RCC 7860 (cell line): Measurements from ENCODE around the gene RGS6.
A peak's percentile ranks its signal among the peaks of the same experiment; 100 is the strongest.
"Not testable (repeated sequence)": the region's sequence is repeated elsewhere in the genome, so short reads cannot be mapped to it uniquely, and the experiment has no call there.

ENCODE experiments used
- DNase-seq: peaks from one replicate; pipeline ENCODE4 v3.0.0-alpha.2; 2015; ENCODE audit warnings: low spot score
- FAIRE-seq: peaks from 2 replicates; lab custom pipeline; 2012; peaks lifted over from hg19 to GRCh38; lab: Jason Lieb, UNC

The RGS6 gene

DNA sequence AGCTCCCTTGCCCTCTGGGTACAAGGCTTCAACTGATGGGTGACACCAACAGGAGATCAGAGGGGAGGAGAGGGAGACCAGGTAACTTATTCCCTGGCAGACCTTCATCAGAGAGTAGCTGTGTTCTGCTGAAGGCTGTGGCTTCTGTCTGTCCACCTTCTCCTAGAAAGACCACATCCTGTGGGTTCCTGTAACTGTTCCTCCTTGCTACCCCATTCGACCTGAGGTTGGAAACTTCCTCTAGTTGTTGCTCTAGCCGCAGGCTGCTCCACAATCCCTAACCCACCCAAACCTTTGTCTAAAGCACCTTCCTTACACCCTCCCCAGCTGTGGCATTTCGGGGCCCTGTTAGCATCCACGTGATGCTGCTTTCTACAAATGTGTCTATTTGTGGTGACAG is 507.5 kb downstream of the RGS6 start:
- FAIRE-seq, result no peak

GRCh38 chr14:72443256-72443655 is 511.0 kb downstream of the RGS6 start:
- DNase-seq (no peak), FAIRE-seq (no peak)

More for the DNA sequence above, 507.5 kb downstream of the RGS6 start:
- no peak for DNase-seq

DNA sequence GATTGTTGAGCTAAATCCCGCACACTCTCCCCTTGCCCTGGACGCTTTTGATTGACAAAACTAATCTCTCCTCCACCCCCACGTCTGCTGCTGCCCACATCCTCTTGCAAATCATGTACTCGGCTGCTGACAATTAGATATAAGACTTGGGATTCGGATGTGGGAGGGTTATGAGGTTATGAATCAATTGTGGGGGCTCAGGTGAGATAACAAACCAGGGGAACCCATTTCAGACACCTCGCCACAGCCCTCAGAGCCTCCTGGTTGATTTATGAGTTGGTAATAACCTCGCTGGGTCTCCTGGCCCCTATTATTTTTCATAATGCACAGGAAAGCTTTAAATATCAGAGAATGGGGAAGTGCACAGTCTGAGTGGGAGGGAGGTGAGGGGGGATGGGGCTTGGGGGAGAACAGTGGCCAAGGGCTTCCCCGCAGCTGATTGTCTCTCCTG is 511.8 kb downstream of the RGS6 start:
- DNase-seq (no peak), FAIRE-seq (no peak)

DNA sequence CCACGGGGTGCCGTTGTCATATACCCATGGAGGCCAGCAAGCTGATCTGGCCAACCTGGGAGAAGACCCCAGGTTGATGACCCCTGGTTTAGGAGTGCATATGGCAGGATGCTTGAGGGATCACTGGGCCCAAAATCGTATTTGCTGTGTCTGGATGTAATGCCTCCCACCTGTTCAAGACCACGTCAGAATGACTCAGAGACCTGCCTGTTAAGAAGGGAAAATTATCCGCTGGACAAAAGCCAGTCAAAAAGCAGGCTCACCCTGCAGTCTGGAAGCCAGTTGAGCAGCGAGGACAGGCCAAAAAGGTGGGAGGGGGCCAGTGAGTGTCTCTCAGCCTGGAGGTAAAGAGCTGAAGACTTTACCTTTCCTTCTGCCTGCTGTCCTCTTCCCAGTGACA is 512.5 kb downstream of the RGS6 start:
- no peak for FAIRE-seq
- no peak for DNase-seq

DNA sequence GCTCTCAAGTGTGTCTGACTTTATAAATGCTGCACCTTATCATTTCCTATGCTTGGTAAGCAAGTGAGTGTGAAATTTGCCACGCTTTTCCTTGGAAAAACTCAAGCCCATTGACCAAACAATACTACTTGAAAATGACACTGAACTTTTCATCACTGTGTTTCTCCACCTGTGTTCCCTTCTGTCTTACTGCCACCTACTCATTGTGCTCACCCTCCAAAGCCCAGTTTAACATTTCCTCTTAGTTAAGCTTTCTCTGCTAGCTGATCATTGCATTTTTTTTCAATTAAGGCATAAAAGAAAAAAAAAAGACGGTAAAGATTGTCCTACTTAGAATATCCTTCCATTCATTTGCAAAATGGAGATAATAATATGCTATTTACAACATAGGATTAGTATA is 516.0 kb downstream of the RGS6 start:
- DNase-seq (no peak), FAIRE-seq (no peak)

- no peak for FAIRE-seq
Measured at GRCh38 chr14:72450473-72451044, 518.3 kb downstream of the RGS6 start.

DNA sequence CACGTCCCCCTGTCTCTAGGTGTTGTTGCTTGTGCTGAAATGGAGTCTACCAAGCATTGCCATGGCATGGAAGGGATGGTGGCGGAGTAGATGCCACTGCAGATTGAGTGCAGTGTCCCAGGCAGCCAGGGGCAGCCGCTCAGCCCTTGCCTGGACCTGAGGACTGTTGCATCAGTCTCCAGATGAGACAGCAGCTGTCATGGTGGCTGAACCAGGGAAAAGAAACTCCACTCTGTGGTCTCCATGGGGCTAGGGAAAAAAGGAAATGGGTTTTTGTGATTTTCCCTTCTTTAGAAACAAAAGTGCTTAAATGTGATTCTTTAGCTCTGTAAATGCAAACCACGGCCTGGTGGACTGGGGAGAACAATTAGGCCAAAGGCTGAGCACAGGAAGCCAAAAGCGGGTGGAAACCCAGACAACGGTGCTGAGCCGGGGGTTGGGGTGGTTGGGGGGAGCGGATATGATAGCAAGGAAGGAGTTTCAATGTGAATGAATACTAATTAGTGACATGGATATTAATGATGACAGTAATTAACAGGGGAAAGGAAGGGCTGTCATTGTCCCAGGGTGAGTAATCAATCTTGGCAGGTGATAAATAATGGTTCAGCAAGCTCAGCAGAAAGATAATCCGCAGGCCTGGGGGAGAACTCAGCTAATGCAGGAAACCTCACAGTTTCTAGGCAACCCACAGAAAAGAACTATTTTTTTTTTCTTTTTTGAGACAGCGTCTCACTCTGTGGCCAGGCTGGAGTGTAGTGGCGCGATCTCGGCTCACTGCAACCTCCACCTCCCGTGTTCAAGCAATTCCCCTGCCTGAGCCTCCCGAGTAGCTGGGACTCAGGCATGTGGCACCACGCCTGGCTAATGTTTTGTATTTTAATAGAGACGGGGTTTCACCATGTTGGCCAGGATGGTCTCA is 519.1 kb downstream of the RGS6 start:
- FAIRE-seq (no peak), DNase-seq (peak; percentile 13)

More at GRCh38 chr14:72450473-72451044, 518.3 kb downstream of the RGS6 start:
- no peak for DNase-seq

GRCh38 chr14:72452774-72453173 is 520.5 kb downstream of the RGS6 start:
- FAIRE-seq (no peak), DNase-seq (no peak)

GRCh38 chr14:72454388-72455160 is 522.3 kb downstream of the RGS6 start:
- FAIRE-seq (no peak), DNase-seq (no peak)

DNA sequence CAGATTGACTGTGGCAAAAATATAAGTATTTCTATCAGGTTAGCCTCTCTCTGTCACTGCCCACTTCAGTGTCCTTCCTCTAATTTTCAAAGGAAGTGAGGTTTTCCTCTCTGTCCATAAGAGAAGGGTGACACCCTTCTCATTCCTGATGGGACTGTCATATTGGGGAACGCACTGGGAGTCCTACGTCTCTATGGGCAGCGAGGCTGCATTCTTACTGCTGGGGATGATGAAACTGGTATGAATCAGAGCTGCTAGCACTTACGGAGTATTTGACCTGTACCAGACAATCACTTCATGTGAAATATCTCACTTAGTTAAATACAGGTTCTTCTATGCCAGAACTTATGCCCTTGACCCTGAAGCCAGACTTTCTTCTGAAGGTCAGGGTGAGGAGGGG is 525.4 kb downstream of the RGS6 start:
- DNase-seq (peak; percentile 66), FAIRE-seq (no peak)

- no peak for FAIRE-seq
- no peak for DNase-seq
Measured at GRCh38 chr14:72462056-72462455, 529.8 kb downstream of the RGS6 start.

GRCh38 chr14:72463291-72463866 is 531.1 kb downstream of the RGS6 start:
- DNase-seq (peak; percentile 76), FAIRE-seq (peak; percentile 84)

GRCh38 chr14:72464226-72464625 is 532.0 kb downstream of the RGS6 start:
- no peak for FAIRE-seq
- no peak for DNase-seq

- FAIRE-seq, result no peak
Measured at GRCh38 chr14:72466325-72466724, 534.1 kb downstream of the RGS6 start.

DNA sequence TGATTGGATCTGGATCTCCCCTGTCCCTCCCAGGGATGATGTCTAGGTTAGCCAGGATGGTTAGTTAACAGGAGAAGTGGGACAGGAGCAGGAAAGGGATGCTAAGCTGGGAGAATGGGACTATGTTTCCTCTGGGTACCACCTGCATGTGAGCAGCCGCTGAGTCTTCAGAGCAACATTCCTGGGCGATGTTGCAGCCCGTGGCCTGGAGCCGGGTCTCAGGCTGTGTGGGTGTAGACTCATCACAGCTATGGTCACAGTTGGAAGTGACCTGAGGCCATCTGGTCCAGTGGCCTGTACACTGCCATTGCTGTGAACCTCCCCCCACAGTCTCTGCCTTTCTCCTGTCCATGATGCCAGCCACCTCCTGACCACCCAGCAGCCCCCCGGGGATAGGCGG is 539.1 kb downstream of the RGS6 start:
- no peak for DNase-seq
- no peak for FAIRE-seq

More at GRCh38 chr14:72466325-72466724, 534.1 kb downstream of the RGS6 start:
- no peak for DNase-seq

GRCh38 chr14:72472845-72473244 is 540.6 kb downstream of the RGS6 start:
- DNase-seq, result no peak
- no peak for FAIRE-seq

DNA sequence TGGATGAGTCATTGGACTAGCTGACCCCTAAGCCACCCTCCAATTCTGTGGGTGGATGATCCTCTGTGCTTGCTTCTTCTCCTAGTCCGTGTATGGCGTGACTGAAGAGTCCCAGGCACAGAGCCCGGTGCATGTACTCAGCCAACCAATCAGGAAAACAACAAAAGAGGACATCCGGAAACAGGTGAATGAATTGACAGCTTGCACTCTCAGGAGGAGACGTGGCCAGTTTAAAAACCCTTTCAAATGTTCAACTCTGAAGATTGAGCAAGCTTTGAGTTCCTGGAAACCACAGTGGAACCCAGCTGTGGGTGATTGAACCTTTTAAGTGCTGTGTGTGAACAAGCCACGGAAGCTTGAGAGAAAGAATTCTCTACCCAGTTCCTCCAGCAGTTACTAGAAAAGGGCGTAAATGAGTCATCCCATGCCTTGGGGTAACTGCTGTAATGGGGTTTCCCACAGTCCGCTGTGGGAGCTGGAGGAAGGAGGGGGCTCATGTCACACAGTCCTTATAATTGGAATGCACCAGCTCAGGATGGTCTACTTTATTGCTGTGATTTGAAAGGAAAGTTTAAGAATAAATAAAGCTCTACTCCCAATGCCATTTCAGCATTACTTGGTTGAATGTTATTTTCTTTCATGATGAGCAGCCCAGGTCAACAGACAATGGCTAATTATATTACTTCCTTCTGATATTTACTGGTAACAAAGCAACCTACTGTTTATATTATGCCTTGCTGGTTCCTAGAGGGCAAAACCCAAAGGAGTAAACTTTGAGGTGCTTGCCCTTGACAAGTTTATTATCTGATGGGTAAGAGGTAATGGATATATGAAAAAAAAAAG is 544.6 kb downstream of the RGS6 start:
- FAIRE-seq (no peak), DNase-seq (peak; percentile 25)

DNA sequence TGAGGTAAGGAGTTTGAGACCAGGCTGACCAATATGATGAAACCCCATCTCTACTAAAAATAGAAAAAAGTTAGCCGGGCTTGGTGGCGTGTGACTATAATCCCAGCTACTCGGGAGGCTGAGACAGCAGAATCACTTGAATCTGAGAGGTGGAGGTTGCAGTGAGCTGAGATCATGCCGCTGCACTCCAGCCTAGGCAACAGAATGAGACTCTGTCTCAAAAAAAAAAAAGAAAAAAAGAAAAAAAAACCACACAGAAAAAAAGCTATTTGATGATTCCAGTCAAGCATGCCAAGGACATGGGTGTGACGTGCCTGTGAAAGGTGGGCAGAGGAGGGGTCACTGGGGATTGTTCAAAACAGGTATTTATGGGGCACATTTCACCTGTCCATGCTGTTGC is 545.3 kb downstream of the RGS6 start:
- DNase-seq, FAIRE-seq: not testable (repeated sequence)

DNA sequence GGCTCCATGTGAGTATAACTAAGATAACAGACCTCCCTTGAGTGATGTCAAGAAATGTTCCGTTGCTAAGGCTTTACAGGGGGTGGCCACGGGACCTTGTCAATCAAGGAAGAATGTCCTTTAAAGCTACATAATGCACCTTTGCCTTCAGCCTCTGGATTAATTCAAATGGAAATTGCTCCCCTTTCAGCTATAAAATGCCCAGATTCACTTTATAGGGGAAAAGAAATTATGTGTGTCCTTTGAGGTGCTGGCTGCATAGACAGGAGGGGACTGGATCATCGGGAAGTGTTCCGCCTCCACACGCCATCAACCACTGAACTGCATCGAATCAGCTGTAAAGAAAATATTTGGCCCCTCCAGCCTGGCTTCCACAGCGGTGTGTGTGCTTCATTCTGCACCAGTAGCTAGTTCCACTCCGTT is 546.3 kb downstream of the RGS6 start:
- FAIRE-seq (no peak), DNase-seq (no peak)

- DNase-seq (no peak), FAIRE-seq (no peak)
Measured at GRCh38 chr14:72479461-72479931, 547.3 kb downstream of the RGS6 start.
